HEK293T (cell line): ENCODE measurements around the gene FADD.
"Not testable (repeated sequence)": the region's sequence is repeated elsewhere in the genome, so short reads cannot be mapped to it uniquely, and the experiment has no call there.

Experiments used
- CTCF ChIA-PET: fragments of 350-600 bp; formaldehyde crosslinking; extraction: SDS; loops from one replicate; lab custom pipeline; 2021; ENCODE audit warnings: antibody characterized with exemption, inconsistent platforms; lab: Yijun Ruan, JAX
- POLR2A ChIA-PET: fragments of 350-600 bp; formaldehyde crosslinking; extraction: SDS; loops from one replicate; lab custom pipeline; 2020; ENCODE audit warnings: antibody characterized with exemption, inconsistent platforms; lab: Yijun Ruan, JAX
- DNase-seq: peaks from one replicate; pipeline ENCODE4 v3.0.0; 2012; ENCODE audit warnings: mixed read lengths; ENCODE audit errors: extremely low spot score
- ARNT ChIP-seq: fragments of 450-650 bp; IDR thresholded peaks from 2 replicates; pipeline ENCODE4 v1.6.1; 2017; ENCODE audit warnings: mild to moderate bottlenecking
- BHLHE40 ChIP-seq: fragments of 450-650 bp; IDR thresholded peaks from 2 replicates; pipeline ENCODE4 v1.6.1; 2016; ENCODE audit warnings: mild to moderate bottlenecking, moderate library complexity, borderline replicate concordance
- CTBP1 ChIP-seq: fragments of 450-650 bp; IDR thresholded peaks from 2 replicates; pipeline ENCODE4 v1.6.1; 2016; ENCODE audit warnings: borderline replicate concordance
- ELF4 ChIP-seq: fragments of 450-650 bp; IDR thresholded peaks from 2 replicates; pipeline ENCODE4 v1.6.1; 2017; ENCODE audit warnings: antibody characterized with exemption
- FOXA1 ChIP-seq: fragments of 450-650 bp; IDR thresholded peaks from 2 replicates; pipeline ENCODE4 v1.6.1; 2016; ENCODE audit warnings: mild to moderate bottlenecking
- FOXK2 ChIP-seq: fragments of 450-650 bp; IDR thresholded peaks from 2 replicates; pipeline ENCODE4 v1.6.1; 2016; ENCODE audit warnings: mild to moderate bottlenecking
- FOXM1 ChIP-seq: fragments of 450-650 bp; IDR thresholded peaks from 2 replicates; pipeline ENCODE4 v1.6.1; 2017; ENCODE audit warnings: mild to moderate bottlenecking, borderline replicate concordance
- HDGF ChIP-seq: fragments of 450-650 bp; IDR thresholded peaks from 2 replicates; pipeline ENCODE4 v1.6.1; 2017; ENCODE audit warnings: antibody characterized with exemption, borderline replicate concordance
- L3MBTL2 ChIP-seq: fragments of 450-650 bp; conservative IDR thresholded peaks from 2 replicates; pipeline ENCODE4 v1.6.1; 2016; ENCODE audit warnings: mild to moderate bottlenecking
- LEF1 ChIP-seq: fragments of 450-650 bp; IDR thresholded peaks from 2 replicates; pipeline ENCODE4 v1.6.1; 2017; ENCODE audit warnings: mild to moderate bottlenecking, borderline replicate concordance
- NFRKB ChIP-seq: fragments of 450-650 bp; IDR thresholded peaks from 2 replicates; pipeline ENCODE4 v1.6.1; 2016; ENCODE audit warnings: mild to moderate bottlenecking, moderate library complexity
- SP1 ChIP-seq: fragments of 450-650 bp; IDR thresholded peaks from 2 replicates; pipeline ENCODE4 v1.6.1; 2017
- SUZ12 ChIP-seq: fragments of 450-650 bp; IDR thresholded peaks from 2 replicates; pipeline ENCODE4 v1.6.1; 2016; ENCODE audit warnings: mild to moderate bottlenecking
- TARDBP ChIP-seq: fragments of 450-650 bp; IDR thresholded peaks from 2 replicates; pipeline ENCODE4 v1.6.1; 2016
- ZNF384 ChIP-seq: fragments of 450-650 bp; IDR thresholded peaks from 2 replicates; pipeline ENCODE4 v1.6.1; 2016
- TF ChIP-seq, protein P1 (sequence below): fragments of 450-650 bp; IDR thresholded peaks from 2 replicates; pipeline ENCODE4 v1.6.1; 2016

Gene FADD

DNA sequence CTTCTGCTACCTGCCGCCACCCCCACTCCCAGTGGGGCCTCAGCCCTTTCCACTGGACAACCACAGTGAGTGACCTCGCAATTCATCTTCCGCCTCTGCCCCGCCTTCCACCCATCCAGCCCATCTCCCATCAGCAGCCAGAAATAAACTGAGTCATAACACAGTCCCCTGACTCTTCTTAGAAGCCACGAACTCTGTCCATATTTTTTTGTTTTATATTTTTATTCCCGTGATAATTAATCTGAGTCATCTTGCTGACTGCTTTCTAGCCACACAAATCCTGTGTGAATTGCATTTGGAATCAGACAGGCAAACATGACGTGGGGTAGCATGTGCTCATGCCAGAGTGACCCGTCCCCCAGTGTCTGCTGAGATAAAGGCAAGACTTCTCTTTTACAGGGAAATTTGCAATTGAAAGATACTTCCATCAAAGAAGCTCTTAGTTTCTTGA is 7.0 kb downstream of the FADD start:
- DNase-seq = no peak
- ChIA-PET POLR2A (no interaction called here), CTCF (no interaction called here)
- TF ChIP-seq FOXM1 = no peak
- no peak for TF ChIP-seq ELF4
- TF ChIP-seq TARDBP = no peak
- no peak for TF ChIP-seq LEF1
- no peak for TF ChIP-seq L3MBTL2

DNA sequence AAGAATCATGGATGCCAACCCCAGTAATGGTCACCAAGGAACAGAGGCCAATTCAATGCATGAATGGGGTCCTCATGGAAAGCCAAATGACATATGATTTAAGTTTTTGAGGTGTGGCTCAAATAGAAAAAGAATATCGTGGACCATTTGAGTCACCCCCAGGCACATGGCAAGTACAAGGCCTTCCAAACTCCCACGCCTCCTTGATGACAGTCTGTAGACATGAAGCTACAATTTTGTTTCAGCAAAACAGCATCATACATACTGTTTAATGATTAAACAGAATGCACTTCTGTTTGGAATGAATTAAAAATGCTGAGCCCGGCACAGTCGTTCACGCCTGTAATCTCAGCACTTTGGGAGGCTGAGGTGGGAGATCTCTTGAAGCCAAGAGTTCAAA is 7.4 kb downstream of the FADD start:
- ChIA-PET POLR2A (no interaction called here), CTCF (no interaction called here)
- TF ChIP-seq FOXA1 (no peak), L3MBTL2 (no peak), FOXK2 (no peak), HDGF (no peak), ARNT (no peak), ELF4 (no peak), NFRKB (no peak), LEF1 (no peak), ZNF384 (no peak), CTBP1 (no peak), TARDBP (no peak), BHLHE40 (no peak), SP1 (no peak), SUZ12 (no peak), FOXM1 (no peak)
- TF ChIP-seq, protein P1, sequence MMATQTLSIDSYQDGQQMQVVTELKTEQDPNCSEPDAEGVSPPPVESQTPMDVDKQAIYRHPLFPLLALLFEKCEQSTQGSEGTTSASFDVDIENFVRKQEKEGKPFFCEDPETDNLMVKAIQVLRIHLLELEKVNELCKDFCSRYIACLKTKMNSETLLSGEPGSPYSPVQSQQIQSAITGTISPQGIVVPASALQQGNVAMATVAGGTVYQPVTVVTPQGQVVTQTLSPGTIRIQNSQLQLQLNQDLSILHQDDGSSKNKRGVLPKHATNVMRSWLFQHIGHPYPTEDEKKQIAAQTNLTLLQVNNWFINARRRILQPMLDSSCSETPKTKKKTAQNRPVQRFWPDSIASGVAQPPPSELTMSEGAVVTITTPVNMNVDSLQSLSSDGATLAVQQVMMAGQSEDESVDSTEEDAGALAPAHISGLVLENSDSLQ = no peak
- DNase-seq = no peak

GRCh38 chr11:70212227-70212811 is 9.2 kb downstream of the FADD start:
- TF ChIP-seq L3MBTL2 = no peak
- TF ChIP-seq, protein P1 = no peak
- TF ChIP-seq ZNF384 = no peak
- no peak for TF ChIP-seq HDGF
- TF ChIP-seq TARDBP = no peak
- no peak for TF ChIP-seq FOXA1
- no peak for TF ChIP-seq ARNT
- TF ChIP-seq BHLHE40 = no peak
- TF ChIP-seq LEF1 = no peak
- no peak for TF ChIP-seq CTBP1
- no peak for TF ChIP-seq NFRKB
- TF ChIP-seq SUZ12 = no peak
- no peak for TF ChIP-seq FOXK2
- TF ChIP-seq SP1 = no peak
- no peak for TF ChIP-seq ELF4
- TF ChIP-seq FOXM1 = no peak
- ChIA-PET CTCF (no interaction called here), POLR2A (no interaction called here)
- no peak for DNase-seq

DNA sequence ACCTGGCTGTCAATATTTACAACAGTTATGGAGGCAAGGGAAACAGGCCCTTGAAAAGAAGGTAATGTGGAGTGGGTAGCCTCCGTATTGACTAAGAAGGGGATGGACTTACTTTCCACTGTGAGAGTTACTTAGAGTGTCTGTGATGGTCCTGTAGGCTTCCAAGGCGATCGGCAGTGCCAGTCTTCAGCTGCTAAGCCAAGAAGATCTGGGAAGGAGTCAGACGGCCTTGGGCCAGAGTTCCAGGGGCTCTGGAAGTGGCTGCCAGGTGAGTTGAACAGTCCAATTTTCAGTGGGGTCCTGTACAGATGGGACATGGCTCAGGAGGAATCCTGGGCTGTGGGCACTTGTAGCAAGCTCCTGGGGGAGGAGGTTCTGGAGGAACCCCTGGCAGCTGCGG is 14.3 kb downstream of the FADD start:
- DNase-seq, CTCF ChIA-PET, POLR2A ChIA-PET: not testable (repeated sequence)

- DNase-seq, CTCF ChIA-PET, POLR2A ChIA-PET: not testable (repeated sequence)
These were observed 15.0 kb downstream of the FADD start for GRCh38 chr11:70218076-70218475.

DNA sequence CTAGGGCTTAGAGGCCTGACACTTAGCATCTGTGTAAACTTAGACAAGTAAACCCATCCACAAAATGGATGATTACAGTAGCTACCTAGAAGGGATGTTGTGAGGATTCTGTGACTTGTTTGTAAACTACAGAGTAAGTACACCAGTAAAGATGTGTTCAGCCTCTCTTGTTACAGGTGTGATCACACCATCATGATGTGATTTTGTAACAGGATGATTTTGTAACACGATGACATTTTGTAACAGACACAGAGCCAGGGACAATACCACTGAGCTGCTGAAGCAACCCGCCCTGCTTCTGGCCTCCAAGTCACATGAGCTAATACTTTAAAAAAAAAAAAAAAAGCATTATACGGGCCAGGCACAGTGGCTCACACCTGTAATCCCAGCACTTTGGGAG is 17.0 kb downstream of the FADD start:
- ChIA-PET POLR2A (no interaction called here), CTCF (no interaction called here)

GRCh38 chr11:70220920-70221319 is 17.8 kb downstream of the FADD start:
- ChIA-PET POLR2A (no interaction called here), CTCF (no interaction called here)
- no peak for DNase-seq
- TF ChIP-seq ARNT (no peak), SUZ12 (no peak), FOXK2 (no peak)

More for the DNA sequence above, 17.0 kb downstream of the FADD start:
- TF ChIP-seq ELF4 = no peak
- no peak for TF ChIP-seq FOXK2
- TF ChIP-seq ZNF384 = no peak
- DNase-seq = no peak

DNA sequence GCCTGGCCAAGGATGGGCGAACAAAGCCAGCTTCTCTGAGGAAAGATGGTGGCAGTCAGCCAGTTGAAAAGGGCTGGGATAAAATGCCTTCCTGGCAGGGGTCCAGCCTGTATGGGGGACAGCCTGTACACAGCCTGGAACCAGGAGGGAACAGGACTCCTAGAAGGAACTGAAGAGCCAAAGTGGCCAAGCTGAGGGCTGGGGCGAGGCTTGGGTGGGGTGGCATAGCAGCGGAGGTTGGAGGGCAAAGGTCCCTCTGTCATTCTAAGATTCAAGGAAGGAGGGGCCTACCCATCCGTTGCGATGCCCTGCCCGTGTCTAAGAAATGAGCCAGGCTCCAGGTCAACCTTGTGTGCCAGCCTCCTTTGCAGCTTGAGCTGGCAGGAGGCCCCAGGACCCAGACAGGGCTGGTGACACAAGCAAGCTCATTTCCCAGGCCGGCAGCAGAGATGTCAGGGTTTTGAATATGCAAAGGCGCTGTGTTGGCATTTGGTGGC is 22.6 kb downstream of the FADD start:
- CTCF ChIA-PET = interaction anchor here (0.6 kb wide), 1 partner anchor 203 kb away, joined by 3 read pairs; no protein-coding TSS in a partner anchor
- POLR2A ChIA-PET = no interaction called here
- TF ChIP-seq BHLHE40 = no peak
- TF ChIP-seq LEF1 = no peak
- no peak for TF ChIP-seq SUZ12
- no peak for TF ChIP-seq ARNT
- TF ChIP-seq FOXA1 = no peak
- DNase-seq = no peak
